ENCODE data around the gene TPK1. TPM values are rescaled to one million over a fixed set of nuclear protein-coding genes. Genes with fewer than 3 reads are reported as not detected.
A peak's percentile ranks its signal among the peaks of the same experiment; 100 is the strongest.
"Not testable (repeated sequence)": the region's sequence is repeated elsewhere in the genome, so short reads cannot be mapped to it uniquely, and the experiment has no call there.

TPK1 gene
- total RNA-seq, 1 donor from 2014 or later, result 1.7 TPM

DNA sequence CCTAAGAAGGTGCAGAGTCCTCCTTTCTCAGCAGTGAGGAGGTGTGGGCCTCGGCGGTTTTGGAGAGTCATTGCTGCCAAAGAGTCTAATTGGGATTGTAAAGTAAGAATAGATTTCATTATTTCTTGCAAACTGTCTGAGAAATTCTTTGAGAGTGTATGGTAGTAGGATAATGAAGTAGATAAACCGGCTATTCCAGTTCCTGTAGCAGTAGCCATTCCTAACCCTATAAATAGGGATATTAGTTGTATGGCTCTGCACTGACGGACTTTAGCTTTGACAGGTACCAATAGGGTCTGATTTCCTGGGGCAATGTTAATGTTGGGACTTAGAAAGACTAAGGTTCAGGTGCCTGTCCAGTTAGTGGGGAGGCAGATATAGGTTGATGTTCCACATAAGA lies 416.9 kb downstream of the TPK1 start:
- H3K36me3 ChIP-seq; H3K4me1 ChIP-seq; H3K9me3 ChIP-seq; H3K4me3 ChIP-seq; intact Hi-C loops (cut with DNase I); H3K27ac ChIP-seq; DNase-seq (ENCODE audit: extremely low spot score in 2 of 2); H3K27me3 ChIP-seq: not testable (repeated sequence)
- TF ChIP-seq POLR2AphosphoS5 (IDR thresholded peaks at IDR 0.05; ENCODE audit: insufficient read depth in 1 of 2, low read depth in 1 of 2), result peak in 1 of 2 donors; percentile 13

DNA sequence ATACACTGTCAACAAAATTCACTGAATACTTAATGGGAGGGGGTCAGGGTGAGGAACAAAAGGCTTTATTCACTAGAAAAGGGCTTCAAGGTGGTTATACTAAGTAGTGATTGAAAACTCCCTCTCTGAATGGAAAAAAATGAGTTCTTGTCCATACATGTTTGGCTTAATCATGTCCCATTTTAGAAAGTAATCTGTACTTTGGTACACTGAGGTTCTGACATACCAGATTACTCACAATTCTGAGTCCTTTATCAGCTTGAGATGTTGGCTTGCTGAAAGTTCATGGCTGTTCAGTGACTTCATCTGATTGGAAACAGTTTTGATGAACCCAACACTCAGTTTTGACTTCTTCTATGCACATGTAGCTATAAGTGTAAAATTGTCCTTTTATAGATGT lies 419.5 kb downstream of the TPK1 start:
- Histone ChIP-seq H3K4me1 (no peaks in the 10 kb centered on the region), H3K4me3 (no peak overlapping the region), H3K27me3 (no peaks in the 10 kb centered on the region), H3K27ac (no peak overlapping the region), H3K9me3 (no peaks in the 10 kb centered on the region), H3K36me3 (no peaks in the 10 kb centered on the region)
- TF ChIP-seq POLR2A (IDR thresholded peaks at IDR 0.05) (no peak), POLR2AphosphoS5 (IDR thresholded peaks at IDR 0.05; ENCODE audit: insufficient read depth in 1 of 2, low read depth in 1 of 2) (no peak)
- TF ChIP-seq, protein P1, sequence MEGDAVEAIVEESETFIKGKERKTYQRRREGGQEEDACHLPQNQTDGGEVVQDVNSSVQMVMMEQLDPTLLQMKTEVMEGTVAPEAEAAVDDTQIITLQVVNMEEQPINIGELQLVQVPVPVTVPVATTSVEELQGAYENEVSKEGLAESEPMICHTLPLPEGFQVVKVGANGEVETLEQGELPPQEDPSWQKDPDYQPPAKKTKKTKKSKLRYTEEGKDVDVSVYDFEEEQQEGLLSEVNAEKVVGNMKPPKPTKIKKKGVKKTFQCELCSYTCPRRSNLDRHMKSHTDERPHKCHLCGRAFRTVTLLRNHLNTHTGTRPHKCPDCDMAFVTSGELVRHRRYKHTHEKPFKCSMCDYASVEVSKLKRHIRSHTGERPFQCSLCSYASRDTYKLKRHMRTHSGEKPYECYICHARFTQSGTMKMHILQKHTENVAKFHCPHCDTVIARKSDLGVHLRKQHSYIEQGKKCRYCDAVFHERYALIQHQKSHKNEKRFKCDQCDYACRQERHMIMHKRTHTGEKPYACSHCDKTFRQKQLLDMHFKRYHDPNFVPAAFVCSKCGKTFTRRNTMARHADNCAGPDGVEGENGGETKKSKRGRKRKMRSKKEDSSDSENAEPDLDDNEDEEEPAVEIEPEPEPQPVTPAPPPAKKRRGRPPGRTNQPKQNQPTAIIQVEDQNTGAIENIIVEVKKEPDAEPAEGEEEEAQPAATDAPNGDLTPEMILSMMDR (IDR thresholded peaks at IDR 0.05), result no peak
- intact Hi-C loops (cut with DNase I), result no loop called here
- DNase-seq (ENCODE audit: extremely low spot score in 2 of 2), result no peak

DNA sequence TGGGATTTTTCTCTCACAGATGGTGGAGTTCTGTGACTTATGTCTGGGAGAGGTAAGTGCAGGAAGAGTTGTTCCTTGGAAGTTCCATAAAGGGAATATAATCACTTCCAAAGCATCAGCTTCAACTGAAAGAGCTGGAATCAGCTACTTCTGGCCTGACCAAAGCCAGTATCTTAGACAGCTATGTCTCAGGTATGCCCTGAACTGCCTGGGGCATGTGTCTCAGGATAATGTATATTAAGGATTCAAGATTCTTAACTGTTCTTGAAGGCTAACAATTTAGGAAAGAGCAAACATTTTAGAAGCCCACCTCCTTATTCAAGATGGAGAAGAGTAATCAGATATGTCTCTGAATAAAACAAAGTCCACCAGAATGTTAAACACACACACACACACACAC lies 420.0 kb downstream of the TPK1 start:
- H3K27ac ChIP-seq, result no peak overlapping the region
- H3K4me3 ChIP-seq, result no peak overlapping the region
- TF ChIP-seq POLR2AphosphoS5 (IDR thresholded peaks at IDR 0.05; ENCODE audit: insufficient read depth in 1 of 2, low read depth in 1 of 2) (no peak), POLR2A (IDR thresholded peaks at IDR 0.05) (no peak)
- TF ChIP-seq, protein P1 (IDR thresholded peaks at IDR 0.05), result no peak
- intact Hi-C loops (cut with DNase I), result no loop called here
- H3K9me3 ChIP-seq, result no peaks in the 10 kb centered on the region
- H3K27me3 ChIP-seq, result no peaks in the 10 kb centered on the region
- no peak for DNase-seq (ENCODE audit: extremely low spot score in 2 of 2)
- H3K4me1 ChIP-seq, result no peaks in the 10 kb centered on the region
- H3K36me3 ChIP-seq, result no peaks in the 10 kb centered on the region

DNA sequence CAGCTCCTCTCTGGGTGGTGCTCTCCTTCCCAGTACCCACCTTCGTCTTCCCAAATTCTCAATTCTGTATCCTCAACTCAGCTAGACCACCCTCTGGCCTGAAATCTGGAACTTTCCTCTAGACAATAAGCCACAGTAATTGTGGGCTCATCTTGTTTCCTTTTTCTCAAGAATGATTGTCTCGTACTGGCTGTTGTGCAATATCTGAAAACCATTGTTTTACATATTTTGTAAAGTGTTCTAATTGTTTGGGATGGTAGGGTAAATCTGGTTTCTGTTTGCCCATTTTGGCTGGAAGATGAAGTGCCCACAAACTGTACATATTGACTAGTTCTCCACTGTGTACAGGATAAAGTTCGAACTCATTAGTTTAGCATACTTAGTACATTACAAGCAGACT lies 421.0 kb downstream of the TPK1 start:
- no peak for TF ChIP-seq POLR2AphosphoS5 (IDR thresholded peaks at IDR 0.05; ENCODE audit: insufficient read depth in 1 of 2, low read depth in 1 of 2)
- TF ChIP-seq, protein P1 (IDR thresholded peaks at IDR 0.05), result no peak
- TF ChIP-seq POLR2A (IDR thresholded peaks at IDR 0.05), result no peak

DNA sequence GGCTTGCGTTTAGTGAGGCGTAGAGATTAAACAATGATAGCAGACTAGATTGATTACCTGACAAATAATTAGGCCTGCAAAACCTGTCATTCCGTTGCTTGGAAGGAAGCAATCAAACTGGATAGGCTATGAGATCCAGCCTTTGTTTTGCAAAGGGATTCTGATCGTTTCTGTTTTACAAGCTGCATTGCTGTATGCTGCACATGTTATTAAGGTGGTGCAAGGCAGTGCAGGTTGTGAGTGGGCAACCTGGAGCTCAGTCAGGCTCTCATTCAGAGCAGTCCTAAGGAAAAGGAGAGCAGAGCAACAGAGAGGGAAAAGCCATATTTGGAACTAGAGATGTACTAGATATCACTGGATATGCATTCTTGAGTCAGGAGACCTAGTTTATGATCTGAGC lies 425.4 kb downstream of the TPK1 start:
- Histone ChIP-seq H3K27ac (no peak overlapping the region), H3K36me3 (no peaks in the 10 kb centered on the region), H3K9me3 (no peaks in the 10 kb centered on the region), H3K4me1 (peaks cover 16% of the 10 kb centered on the region), H3K27me3 (no peaks in the 10 kb centered on the region), H3K4me3 (no peak overlapping the region)
- intact Hi-C loops (cut with DNase I), result no loop called here
- TF ChIP-seq POLR2AphosphoS5 (IDR thresholded peaks at IDR 0.05; ENCODE audit: insufficient read depth in 1 of 2, low read depth in 1 of 2) (no peak), POLR2A (IDR thresholded peaks at IDR 0.05) (no peak)
- TF ChIP-seq, protein P1 (IDR thresholded peaks at IDR 0.05), result no peak
- no peak for DNase-seq (ENCODE audit: extremely low spot score in 2 of 2)

More for the DNA sequence above, 421.0 kb downstream of the TPK1 start:
- Histone ChIP-seq H3K36me3 (no peaks in the 10 kb centered on the region), H3K9me3 (no peaks in the 10 kb centered on the region), H3K27me3 (no peaks in the 10 kb centered on the region), H3K4me3 (no peak overlapping the region), H3K4me1 (no peaks in the 10 kb centered on the region), H3K27ac (no peak overlapping the region)
- intact Hi-C loops (cut with DNase I), result no loop called here
- DNase-seq (ENCODE audit: extremely low spot score in 2 of 2), result no peak

All from vagina (tissue), 2 donors.